ENCODE measurements around the gene TFAP2B. TPM values are rescaled to one million over a fixed set of nuclear protein-coding genes. Genes with fewer than 3 reads are reported as not detected.

The TFAP2B gene
- total RNA-seq, 1 donor from 2014 or later = not detected

DNA sequence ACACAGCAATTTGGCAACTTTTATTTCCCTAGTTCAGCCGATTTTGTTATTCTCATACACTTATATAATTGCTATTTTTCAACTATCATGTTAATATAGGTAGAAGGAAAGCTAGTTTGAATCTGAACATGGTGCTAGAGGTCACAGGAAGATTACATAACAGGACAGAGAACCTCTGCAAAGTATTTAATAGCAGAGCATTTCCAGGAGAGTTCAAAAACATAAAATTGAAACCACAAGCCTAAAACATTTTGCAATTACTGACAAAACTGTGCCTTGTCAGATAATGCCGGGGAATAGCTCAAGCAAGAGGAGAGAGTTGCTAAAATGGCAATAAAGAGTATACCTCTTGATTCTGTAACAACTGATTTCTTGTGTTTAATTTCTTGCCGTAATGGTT is 70.8 kb downstream of the TFAP2B start:
- Mint-ChIP-seq H3K36me3 (ENCODE audit: low read depth) (no peaks in the 10 kb centered on the region), H3K9me3 (no peaks in the 10 kb centered on the region), H3K27me3 (no peaks in the 10 kb centered on the region), H3K27ac (no peak overlapping the region), H3K4me3 (no peak overlapping the region), H3K4me1 (no peaks in the 10 kb centered on the region)
- no peak for DNase-seq
- intact Hi-C loops (cut with micrococcal nuclease) = no loop called here

DNA sequence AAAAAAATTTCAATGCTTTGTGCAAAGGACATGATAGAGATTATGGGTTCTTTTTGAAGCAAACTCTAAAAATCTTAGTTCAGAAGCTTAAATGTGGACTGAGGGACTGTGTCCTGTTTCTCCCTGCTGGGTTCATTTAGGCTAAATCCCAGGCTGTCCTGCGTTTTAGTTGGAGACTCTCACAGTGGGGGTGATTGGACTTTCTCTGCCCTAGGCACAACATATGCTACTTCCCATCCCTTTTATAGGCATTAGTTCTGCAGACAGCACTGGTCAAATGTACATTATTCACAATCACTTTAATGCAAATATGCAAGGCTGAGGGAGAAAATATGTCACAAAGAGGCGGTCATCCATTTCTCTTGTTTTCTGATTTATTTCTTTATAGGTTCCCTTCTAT is 71.3 kb downstream of the TFAP2B start:
- Mint-ChIP-seq H3K36me3 (ENCODE audit: low read depth) (no peaks in the 10 kb centered on the region), H3K27ac (no peak overlapping the region), H3K4me1 (no peaks in the 10 kb centered on the region), H3K27me3 (no peaks in the 10 kb centered on the region), H3K4me3 (no peak overlapping the region), H3K9me3 (no peaks in the 10 kb centered on the region)
- no peak for DNase-seq
- intact Hi-C loops (cut with micrococcal nuclease) = no loop called here

DNA sequence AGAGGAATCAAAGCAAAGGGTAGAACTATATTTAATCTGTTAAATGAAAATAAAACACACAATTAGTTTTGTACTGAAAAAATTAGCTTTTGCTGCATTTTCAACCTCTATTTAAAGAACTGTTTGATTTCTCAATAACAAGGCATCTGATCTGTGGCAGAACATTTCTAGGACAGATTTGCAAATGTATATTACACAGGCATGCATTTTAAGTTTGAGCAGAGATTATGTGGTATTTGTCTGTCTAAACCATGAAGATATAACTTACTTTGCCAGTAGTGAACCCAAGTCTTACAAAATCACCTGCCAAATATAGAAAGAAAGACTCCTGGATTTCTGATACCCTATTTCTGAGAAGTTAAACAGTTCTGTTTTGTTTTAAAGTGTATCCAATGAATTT is 71.9 kb downstream of the TFAP2B start:
- intact Hi-C loops (cut with micrococcal nuclease) = no loop called here
- no peaks in the 10 kb centered on the region for H3K36me3 Mint-ChIP-seq (ENCODE audit: low read depth)

DNA sequence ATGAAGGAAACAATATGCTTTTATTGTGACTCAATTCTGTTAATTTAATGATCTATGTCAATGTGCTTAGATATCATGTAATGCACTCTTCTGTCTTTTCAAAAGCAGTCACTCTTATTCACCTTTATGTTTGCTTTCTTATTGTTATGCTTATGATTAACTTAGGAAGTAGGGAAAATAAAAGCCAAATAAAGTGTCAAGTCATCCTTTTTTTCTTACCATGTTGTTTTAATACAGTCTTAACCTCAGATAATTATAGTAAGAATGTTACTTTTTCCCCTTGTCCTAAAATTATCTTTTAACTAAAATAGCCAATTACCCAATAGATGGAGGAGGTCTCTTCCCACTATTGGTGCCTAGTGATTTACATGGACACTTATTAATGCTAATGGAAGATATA is 72.6 kb downstream of the TFAP2B start:
- Mint-ChIP-seq H3K36me3 (ENCODE audit: low read depth) (no peaks in the 10 kb centered on the region), H3K27me3 (no peaks in the 10 kb centered on the region), H3K9me3 (no peaks in the 10 kb centered on the region), H3K27ac (no peak overlapping the region), H3K4me3 (no peak overlapping the region), H3K4me1 (no peaks in the 10 kb centered on the region)
- DNase-seq = no peak
- intact Hi-C loops (cut with micrococcal nuclease) = no loop called here

More for the DNA sequence above, 71.9 kb downstream of the TFAP2B start:
- no peak overlapping the region for H3K4me3 Mint-ChIP-seq
- H3K27ac Mint-ChIP-seq = no peak overlapping the region
- H3K9me3 Mint-ChIP-seq = no peaks in the 10 kb centered on the region
- no peaks in the 10 kb centered on the region for H3K4me1 Mint-ChIP-seq
- H3K27me3 Mint-ChIP-seq = no peaks in the 10 kb centered on the region
- no peak for DNase-seq

Other genes with a start within 250 kb of the TFAP2B start
- not detected in 2 replicates for gene TFAP2D, start 105.3 kb upstream of the TFAP2B start, total RNA-seq